Heart right ventricle (tissue), 16 donors: ENCODE measurements around the gene MBP. TPM values are rescaled to one million over a fixed set of nuclear protein-coding genes. Genes with fewer than 3 reads are reported as not detected.

ENCODE experiments used
- ATAC-seq, 8 donors: fragments of 200-7000 bp; cut with Tn5 transposase; one replicate each; pipeline ENCODE4 v1.9.1; 2020; ENCODE audit warnings: mild to moderate bottlenecking in 8 of 8, moderate library complexity in 8 of 8, moderate number of reproducible peaks in 1 of 8
- DNase-seq, 2 donors: peaks; one replicate each; pipeline ENCODE4 v3.0.0-alpha.2; 2020
- H3K27ac ChIP-seq, 10 donors: fragments of 200-600 bp; sonication (generic) in 2 of 10; one replicate each; pipeline versions ENCODE4 v1.5.0 to v1.8.0; 2020 to 2022; ENCODE audit warnings: mild to moderate bottlenecking in 3 of 10
- H3K27me3 ChIP-seq, 7 donors: fragments of 200-600 bp; one replicate each; pipeline ENCODE4 v1.8.0; 2021 to 2022; ENCODE audit warnings: mild to moderate bottlenecking in 2 of 7
- H3K36me3 ChIP-seq, 9 donors: fragments of 200-600 bp; sonication (generic) in 1 of 9; one replicate each; pipeline versions ENCODE4 v1.5.0 to v1.8.0; 2020 to 2022; ENCODE audit warnings: mild to moderate bottlenecking in 2 of 9
- H3K4me1 ChIP-seq, 9 donors: fragments of 200-600 bp; sonication (generic) in 1 of 9; one replicate each; pipeline versions ENCODE4 v1.5.0 to v1.8.0; 2020 to 2022; ENCODE audit warnings: mild to moderate bottlenecking in 4 of 9
- H3K4me3 ChIP-seq, 10 donors: fragments of 200-600 bp; sonication (generic) in 2 of 10; one replicate each; pipeline versions ENCODE4 v1.5.0 to v1.8.0; 2020 to 2022; ENCODE audit warnings: mild to moderate bottlenecking in 7 of 10, moderate library complexity in 2 of 10
- H3K9me3 ChIP-seq, 11 donors: fragments of 200-600 bp in 10 of 11; sonication (generic) in 2 of 11; one replicate each; pipeline versions ENCODE4 v1.5.0 to v1.8.0; 2013 to 2022; ENCODE audit warnings: mild to moderate bottlenecking in 2 of 11, control low read depth in 1 of 11, moderate library complexity in 1 of 11
- CTCF ChIP-seq, 9 donors: fragments of 200-600 bp; sonication (generic) in 2 of 9; IDR thresholded peaks; one replicate each; pipeline versions ENCODE4 v1.5.0 to v1.8.0; 2021 to 2022; ENCODE audit warnings: antibody characterized with exemption in 9 of 9, mild to moderate bottlenecking in 5 of 9, moderate library complexity in 1 of 9
- WGBS, 2 donors: extraction: QIAGEN DNeasy Blood & Tissue Kit; methylation state at CpG; one replicate each; pipeline ENCODE4 v1.1.7; 2013; ENCODE audit warnings: inconsistent platforms in 1 of 2; 5-methylcytosine and 5-hydroxymethylcytosine counted together
- intact Hi-C, 10 donors: fragments of 100-400 bp; cut with DNase I; formaldehyde crosslinking; loops; one replicate each; pipeline versions ENCODE4 v1.11.1 to v1.14.2; 2022
- polyA plus RNA-seq, 2 donors: library from polyadenylated mRNA; stranded (reverse); fragments of 200-250 nt; gene quantifications; one replicate each; pipeline ENCODE4 v1.2.3, GENCODE V29; 2013
- total RNA-seq, 10 donors: library from RNA; stranded (reverse); fragmentation: NEBNext Ultra II Directional in 3 of 10; extraction: Animal tissue kit (Norgen Biotek cat#: 25700) in 3 of 10; gene quantifications; one replicate each; pipeline versions ENCODE4 v1.2.1 to v1.2.4, GENCODE V29; 2021 to 2023
- donor health status: Arrhythmogenic right ventricular cardiomyopathy.
- donor health status: ischemic (EF 13 %, LVEDD 7.1; RV severe dilation, severe dysfunction).
- donor health status: healthy with polysubstance abuse.
- donor health status: DM: no; HTN: yes; CAD: no.
- donor health status: DM: no; HTN: no; CAD: no.
- donor health status: ischemic (EF 25% LVEDD 6.9; RV normal size, moderate dysfunction).
- donor health status: ischemic (EF 25% LVEDD 5.7; RV mildly dilated, moderate dysfunction).
- donor health status: healthy.
- donor health status: DM: yes; HTN: yes; CAD: no.
- donor health status: Ischemic cardiomyopathy.
- donor health status: ischemic (EF 35%, LVEDD 5.7; RV mildly dilated, moderate dysfunction).
- donor health status: nonischemic (EF 11% LVEDD 7.7; RV severe dilation, severe dysfunction).
- donor health status: DM: yes; HTN: yes; CAD: no.
- donor health status: PGD.
- donor health status: ischemic (EF 29% LVEDD 5.4; RV normal size, mild dysfunction).
- donor health status: nonischemic (EF 23%, LVEDD 6.1; RV moderate dilation, normal function).

Gene MBP
- total and polyA plus RNA-seq, 12 donors, result 3.0 to 70.8 (median 43.9) TPM

- H3K27me3 ChIP-seq, result no peaks in the 10 kb centered on the region
- H3K9me3 ChIP-seq, result no peaks in the 10 kb centered on the region
- H3K4me1 ChIP-seq, result peaks cover 0 to 100% (median 53%) of the 10 kb centered on the region in 9 donors
- DNase-seq (no peak), ATAC-seq (no peak)
- H3K4me3 ChIP-seq, result no peak overlapping the region
- peak overlapping the region in 9 of 10 donors; percentile 33 to 91 (median 61) for H3K27ac ChIP-seq
- H3K36me3 ChIP-seq, result peaks cover 0 to 20% (median 0%) of the 10 kb centered on the region in 9 donors
- TF ChIP-seq CTCF (IDR thresholded peaks at IDR 0.05), result no peak
- 97 to 99% methylated on average over 9 of the region's 9 CpGs for WGBS, 2 donors
- intact Hi-C loops, result loop anchor here in 4 of 10 donors (5.0 to 10.0 kb wide), 3 partner anchors 36 to 149 kb away; no protein-coding TSS in a partner anchor
These were observed 66.5 kb downstream of the MBP start for GRCh38 chr18:77066101-77066500.

- H3K27me3 ChIP-seq, result no peaks in the 10 kb centered on the region
- H3K4me1 ChIP-seq, result peaks cover 0 to 100% (median 46%) of the 10 kb centered on the region in 9 donors
- DNase-seq, result peak in 1 of 2 donors; percentile 38
- no peak for TF ChIP-seq CTCF (IDR thresholded peaks at IDR 0.05)
- H3K9me3 ChIP-seq, result no peaks in the 10 kb centered on the region
- peak overlapping the region; percentile 33 to 91 (median 60) for H3K27ac ChIP-seq
- H3K4me3 ChIP-seq, result no peak overlapping the region
- H3K36me3 ChIP-seq, result peaks cover 0 to 20% (median 0%) of the 10 kb centered on the region in 9 donors
- peak in 7 of 8 donors; percentile 18 to 57 (median 34) for ATAC-seq
- intact Hi-C loops, result loop anchor here in 4 of 10 donors (5.0 to 10.0 kb wide), 3 partner anchors 37 to 149 kb away; no protein-coding TSS in a partner anchor
- 75 to 77% methylated on average over 13 of the region's 13 CpGs for WGBS, 2 donors
These were observed 67.2 kb downstream of the MBP start for GRCh38 chr18:77065221-77065981.

- 79 to 88% methylated on average over 7 of the region's 7 CpGs for WGBS, 2 donors
- no peak for ATAC-seq
- intact Hi-C loops, result loop anchor here in 1 of 10 donors (10.0 kb wide), 1 partner anchor 152 kb away; no protein-coding TSS in a partner anchor
These were observed 69.3 kb downstream of the MBP start for GRCh38 chr18:77063260-77063659.

More at GRCh38 chr18:77063260-77063659, 69.3 kb downstream of the MBP start:
- DNase-seq, result no peak
- Histone ChIP-seq H3K9me3 (no peaks in the 10 kb centered on the region), H3K4me3 (no peak overlapping the region), H3K36me3 (peaks cover 0 to 20% (median 0%) of the 10 kb centered on the region in 9 donors), H3K27ac (peak overlapping the region in 6 of 10 donors; percentile 35 to 91 (median 58)), H3K27me3 (no peaks in the 10 kb centered on the region), H3K4me1 (peaks cover under 1 to 96% (median 42%) of the 10 kb centered on the region in 9 donors)
- TF ChIP-seq CTCF (IDR thresholded peaks at IDR 0.05), result no peak
